Subcutaneous preadipocyte (primary cell): Measurements from ENCODE around the gene SLAMF9. TPM values are rescaled to one million over a fixed set of nuclear protein-coding genes. Genes with fewer than 3 reads are reported as not detected.

Experiments
- total RNA-seq: library from RNA; depleted of rRNA; stranded (reverse); fragments of >200 nt; gene quantifications from 2 replicates; pipeline ENCODE4 v1.2.3, GENCODE V29; 2012

Gene SLAMF9
- total RNA-seq: not detected in 2 replicates

GRCh38 chr1:159953536-159954515 is at the start of gene SLAMF9:
TSS of gene SLAMF9 (minus strand) at chr1:159954237. CDS start at chr1:159954137, 100 bp downstream.

GRCh38 chr1:159945483-159946241 is 8.4 kb downstream of the SLAMF9 start, which contains the start of gene IGSF9:
TSS of gene IGSF9 (minus strand) at chr1:159945613. CDS start at chr1:159943454, 2,159 bp downstream.

GRCh38 chr1:159924791-159925718 is 29.0 kb downstream of the SLAMF9 start, which contains the start of gene TAGLN2:
TSS of gene TAGLN2 (minus strand) at chr1:159925507. CDS start at chr1:159920509, 4,998 bp downstream.

Other genes starting within 250 kb of the SLAMF9 start
- not detected in 2 replicates for gene CRP, start 239.6 kb downstream of the SLAMF9 start, total RNA-seq
- gene DUSP23, start 173.3 kb downstream of the SLAMF9 start, total RNA-seq: 15.2 and 33.1 TPM in 2 replicates
- not detected in 2 replicates for gene FCRL6, start 151.9 kb downstream of the SLAMF9 start, total RNA-seq
- under 0.01 TPM in 1 of 2 replicates, not detected in the other for gene SLAMF8, start 127.4 kb downstream of the SLAMF9 start, total RNA-seq
- gene VSIG8, start 91.6 kb downstream of the SLAMF9 start, total RNA-seq: not detected in 2 replicates
- 0.37 and 0.39 TPM in 2 replicates for gene CFAP45, start 54.1 kb downstream of the SLAMF9 start, total RNA-seq
- gene TAGLN2, start 28.7 kb downstream of the SLAMF9 start, total RNA-seq: 182 and 238 TPM in 2 replicates
- gene IGSF9, start 8.6 kb downstream of the SLAMF9 start, total RNA-seq: not detected in 2 replicates
- 5.1 and 6.6 TPM in 2 replicates for gene PIGM, start 77.8 kb upstream of the SLAMF9 start, total RNA-seq
- gene KCNJ10, start 115.9 kb upstream of the SLAMF9 start, total RNA-seq: not detected in 2 replicates
- gene KCNJ9, start 127.3 kb upstream of the SLAMF9 start, total RNA-seq: under 0.01 TPM in 1 of 2 replicates, not detected in the other
- 11.5 and 14.3 TPM in 2 replicates for gene IGSF8, start 144.4 kb upstream of the SLAMF9 start, total RNA-seq
- gene ATP1A2, start 161.5 kb upstream of the SLAMF9 start, total RNA-seq: not detected in 2 replicates
- gene ATP1A4, start 197.4 kb upstream of the SLAMF9 start, total RNA-seq: not detected in 2 replicates
- gene CASQ1, start 236.3 kb upstream of the SLAMF9 start, total RNA-seq: not detected in 2 replicates